Endothelial cell (in vitro differentiated cells): ENCODE data around the gene TMEM201. TPM values are rescaled to one million over a fixed set of nuclear protein-coding genes. Genes with fewer than 3 reads are reported as not detected.

Experiments used
- DNase-seq: peaks from one replicate; pipeline ENCODE4 v3.0.0; 2021; ENCODE audit warnings: low spot score
- H3K27ac Mint-ChIP-seq: one replicate; pipeline ENCODE4 v1.8.0; 2021; ENCODE audit warnings: mixed read lengths, inconsistent platforms; ENCODE audit not compliant: unreplicated experiment
- H3K27me3 Mint-ChIP-seq: one replicate; pipeline ENCODE4 v1.8.0; 2021; ENCODE audit warnings: mild to moderate bottlenecking, moderate library complexity, mixed read lengths, inconsistent platforms; ENCODE audit not compliant: unreplicated experiment
- H3K36me3 Mint-ChIP-seq: one replicate; pipeline ENCODE4 v1.8.0; 2021; ENCODE audit warnings: mild to moderate bottlenecking, low read depth, mixed read lengths, inconsistent platforms; ENCODE audit not compliant: unreplicated experiment
- H3K4me1 Mint-ChIP-seq: one replicate; pipeline ENCODE4 v1.8.0; 2021; ENCODE audit warnings: mild to moderate bottlenecking, mixed read lengths, inconsistent platforms; ENCODE audit not compliant: unreplicated experiment
- H3K4me3 Mint-ChIP-seq: one replicate; pipeline ENCODE4 v1.8.0; 2021; ENCODE audit warnings: mild to moderate bottlenecking, mixed read lengths, inconsistent platforms; ENCODE audit not compliant: unreplicated experiment
- H3K9me3 Mint-ChIP-seq: one replicate; pipeline ENCODE4 v1.8.0; 2021; ENCODE audit warnings: mixed read lengths, inconsistent platforms; ENCODE audit not compliant: unreplicated experiment
- CTCF ChIP-seq: fragments of 200-600 bp; sonication (generic); IDR thresholded peaks from one replicate; pipeline ENCODE4 v1.5.0; 2021; ENCODE audit warnings: antibody characterized with exemption; ENCODE audit not compliant: unreplicated experiment
- total RNA-seq: library from RNA; stranded (reverse); fragmentation: NEBNext Ultra II Directional; extraction: Animal tissue kit (Norgen Biotek cat#: 25700); gene quantifications from one replicate; pipeline ENCODE4 v1.2.1, GENCODE V29; 2021; ENCODE audit not compliant: unreplicated experiment

The TMEM201 gene
- total RNA-seq, 1 donor from 2014 or later, result 19.1 TPM

GRCh38 chr1:9606458-9606857 lies 17.7 kb downstream of the TMEM201 start:
- no peak for TF ChIP-seq CTCF
- no peaks in the 10 kb centered on the region for H3K9me3 Mint-ChIP-seq
- H3K27ac Mint-ChIP-seq, result no peak overlapping the region
- H3K27me3 Mint-ChIP-seq, result peaks cover 5% of the 10 kb centered on the region
- no peak for DNase-seq
- H3K36me3 Mint-ChIP-seq, result peaks cover 4% of the 10 kb centered on the region
- H3K4me3 Mint-ChIP-seq, result no peak overlapping the region
- no peaks in the 10 kb centered on the region for H3K4me1 Mint-ChIP-seq

- H3K4me3 Mint-ChIP-seq, result no peak overlapping the region
- no peak overlapping the region for H3K27ac Mint-ChIP-seq
- H3K36me3 Mint-ChIP-seq, result peaks cover 4% of the 10 kb centered on the region
These were observed 18.2 kb downstream of the TMEM201 start for GRCh38 chr1:9606948-9607347.

GRCh38 chr1:9607352-9607751 lies 18.6 kb downstream of the TMEM201 start:
- Mint-ChIP-seq H3K36me3 (peaks cover 4% of the 10 kb centered on the region), H3K27me3 (peaks cover 5% of the 10 kb centered on the region), H3K4me1 (no peaks in the 10 kb centered on the region), H3K4me3 (no peak overlapping the region), H3K27ac (no peak overlapping the region), H3K9me3 (no peaks in the 10 kb centered on the region)
- no peak for TF ChIP-seq CTCF
- no peak for DNase-seq

More at GRCh38 chr1:9606948-9607347, 18.2 kb downstream of the TMEM201 start:
- Mint-ChIP-seq H3K4me1 (no peaks in the 10 kb centered on the region), H3K27me3 (peaks cover 5% of the 10 kb centered on the region), H3K9me3 (no peaks in the 10 kb centered on the region)
- DNase-seq, result no peak
- TF ChIP-seq CTCF, result no peak

GRCh38 chr1:9609998-9610397 lies 21.3 kb downstream of the TMEM201 start:
- H3K27ac Mint-ChIP-seq, result no peak overlapping the region
- DNase-seq, result no peak
- no peaks in the 10 kb centered on the region for H3K4me1 Mint-ChIP-seq
- no peaks in the 10 kb centered on the region for H3K9me3 Mint-ChIP-seq
- no peaks in the 10 kb centered on the region for H3K36me3 Mint-ChIP-seq
- H3K27me3 Mint-ChIP-seq, result peaks cover 6% of the 10 kb centered on the region
- no peak for TF ChIP-seq CTCF
- H3K4me3 Mint-ChIP-seq, result no peak overlapping the region

- no peaks in the 10 kb centered on the region for H3K9me3 Mint-ChIP-seq
- H3K4me1 Mint-ChIP-seq, result no peaks in the 10 kb centered on the region
- H3K4me3 Mint-ChIP-seq, result no peak overlapping the region
These were observed 21.8 kb downstream of the TMEM201 start for GRCh38 chr1:9610548-9610947.

More at GRCh38 chr1:9610548-9610947, 21.8 kb downstream of the TMEM201 start:
- Mint-ChIP-seq H3K36me3 (no peaks in the 10 kb centered on the region), H3K27ac (no peak overlapping the region), H3K27me3 (peaks cover 6% of the 10 kb centered on the region)
- TF ChIP-seq CTCF, result no peak
- DNase-seq, result no peak
